ENCODE data around the gene THSD7A.

THSD7A gene

GRCh38 chr7:11811709-11812108, 20.3 kb downstream of the THSD7A start:
- no peak for DNase-seq (ENCODE audit: low read depth)
- no peaks in the 10 kb centered on the region for H3K4me1 ChIP-seq (ENCODE audit: control insufficient read depth, insufficient read depth, low read length)
- H3K9ac ChIP-seq (ENCODE audit: low read length), result no peak overlapping the region
- H3K27me3 ChIP-seq (replicated peaks; ENCODE audit: control insufficient read depth, insufficient read depth, low read length), result no peaks in the 10 kb centered on the region
- H3K9me3 ChIP-seq (ENCODE audit: control insufficient read depth, low read length), result no peaks in the 10 kb centered on the region
- no peaks in the 10 kb centered on the region for H3K36me3 ChIP-seq (ENCODE audit: control insufficient read depth, insufficient read depth, low read length, severe bottlenecking)
- H3K4me3 ChIP-seq (ENCODE audit: low read length), result no peak overlapping the region

GRCh38 chr7:11810043-11810625, 21.9 kb downstream of the THSD7A start:
- H3K9ac ChIP-seq (ENCODE audit: low read length), result no peak overlapping the region
- no peak overlapping the region for H3K4me3 ChIP-seq (ENCODE audit: low read length)
- H3K27me3 ChIP-seq (replicated peaks; ENCODE audit: control insufficient read depth, insufficient read depth, low read length), result no peaks in the 10 kb centered on the region
- no peaks in the 10 kb centered on the region for H3K9me3 ChIP-seq (ENCODE audit: control insufficient read depth, low read length)
- H3K4me1 ChIP-seq (ENCODE audit: control insufficient read depth, insufficient read depth, low read length), result no peaks in the 10 kb centered on the region
- H3K36me3 ChIP-seq (ENCODE audit: control insufficient read depth, insufficient read depth, low read length, severe bottlenecking), result no peaks in the 10 kb centered on the region
- no peak for DNase-seq (ENCODE audit: low read depth)

GRCh38 chr7:11807000-11807399, 25.0 kb downstream of the THSD7A start:
- Histone ChIP-seq H3K27me3 (replicated peaks; ENCODE audit: control insufficient read depth, insufficient read depth, low read length) (no peaks in the 10 kb centered on the region), H3K9me3 (ENCODE audit: control insufficient read depth, low read length) (no peaks in the 10 kb centered on the region), H3K36me3 (ENCODE audit: control insufficient read depth, insufficient read depth, low read length, severe bottlenecking) (no peaks in the 10 kb centered on the region), H3K9ac (ENCODE audit: low read length) (no peak overlapping the region), H3K4me3 (ENCODE audit: low read length) (no peak overlapping the region), H3K4me1 (ENCODE audit: control insufficient read depth, insufficient read depth, low read length) (no peaks in the 10 kb centered on the region)
- DNase-seq (ENCODE audit: low read depth), result no peak

- Histone ChIP-seq H3K4me3 (ENCODE audit: low read length) (no peak overlapping the region), H3K36me3 (ENCODE audit: control insufficient read depth, insufficient read depth, low read length, severe bottlenecking) (no peaks in the 10 kb centered on the region), H3K9me3 (ENCODE audit: control insufficient read depth, low read length) (no peaks in the 10 kb centered on the region), H3K27me3 (replicated peaks; ENCODE audit: control insufficient read depth, insufficient read depth, low read length) (no peaks in the 10 kb centered on the region), H3K4me1 (ENCODE audit: control insufficient read depth, insufficient read depth, low read length) (no peaks in the 10 kb centered on the region), H3K9ac (ENCODE audit: low read length) (no peak overlapping the region)
- no peak for DNase-seq (ENCODE audit: low read depth)
Observed at GRCh38 chr7:11804621-11805020, 27.4 kb downstream of the THSD7A start.

GRCh38 chr7:11795231-11795630, 36.8 kb downstream of the THSD7A start:
- Histone ChIP-seq H3K9me3 (ENCODE audit: control insufficient read depth, low read length) (no peaks in the 10 kb centered on the region), H3K9ac (ENCODE audit: low read length) (no peak overlapping the region), H3K36me3 (ENCODE audit: control insufficient read depth, insufficient read depth, low read length, severe bottlenecking) (no peaks in the 10 kb centered on the region), H3K4me3 (ENCODE audit: low read length) (no peak overlapping the region), H3K4me1 (ENCODE audit: control insufficient read depth, insufficient read depth, low read length) (no peaks in the 10 kb centered on the region), H3K27me3 (replicated peaks; ENCODE audit: control insufficient read depth, insufficient read depth, low read length) (no peaks in the 10 kb centered on the region)
- no peak for DNase-seq (ENCODE audit: low read depth)

GRCh38 chr7:11792166-11792565, 39.8 kb downstream of the THSD7A start:
- no peak for DNase-seq (ENCODE audit: low read depth)
- Histone ChIP-seq H3K4me1 (ENCODE audit: control insufficient read depth, insufficient read depth, low read length) (no peaks in the 10 kb centered on the region), H3K27me3 (replicated peaks; ENCODE audit: control insufficient read depth, insufficient read depth, low read length) (no peaks in the 10 kb centered on the region), H3K9ac (ENCODE audit: low read length) (no peak overlapping the region), H3K36me3 (ENCODE audit: control insufficient read depth, insufficient read depth, low read length, severe bottlenecking) (no peaks in the 10 kb centered on the region), H3K4me3 (ENCODE audit: low read length) (no peak overlapping the region), H3K9me3 (ENCODE audit: control insufficient read depth, low read length) (no peaks in the 10 kb centered on the region)

- no peaks in the 10 kb centered on the region for H3K9me3 ChIP-seq (ENCODE audit: control insufficient read depth, low read length)
- no peaks in the 10 kb centered on the region for H3K36me3 ChIP-seq (ENCODE audit: control insufficient read depth, insufficient read depth, low read length, severe bottlenecking)
- no peak overlapping the region for H3K4me3 ChIP-seq (ENCODE audit: low read length)
- H3K4me1 ChIP-seq (ENCODE audit: control insufficient read depth, insufficient read depth, low read length), result no peaks in the 10 kb centered on the region
- no peak overlapping the region for H3K9ac ChIP-seq (ENCODE audit: low read length)
- no peak for DNase-seq (ENCODE audit: low read depth)
- H3K27me3 ChIP-seq (replicated peaks; ENCODE audit: control insufficient read depth, insufficient read depth, low read length), result no peaks in the 10 kb centered on the region
Observed at GRCh38 chr7:11788568-11788967, 43.4 kb downstream of the THSD7A start.

GRCh38 chr7:11787534-11787933, 44.5 kb downstream of the THSD7A start:
- no peak for DNase-seq (ENCODE audit: low read depth)
- Histone ChIP-seq H3K9me3 (ENCODE audit: control insufficient read depth, low read length) (no peaks in the 10 kb centered on the region), H3K4me3 (ENCODE audit: low read length) (no peak overlapping the region), H3K4me1 (ENCODE audit: control insufficient read depth, insufficient read depth, low read length) (no peaks in the 10 kb centered on the region), H3K9ac (ENCODE audit: low read length) (no peak overlapping the region), H3K36me3 (ENCODE audit: control insufficient read depth, insufficient read depth, low read length, severe bottlenecking) (no peaks in the 10 kb centered on the region), H3K27me3 (replicated peaks; ENCODE audit: control insufficient read depth, insufficient read depth, low read length) (no peaks in the 10 kb centered on the region)

- Histone ChIP-seq H3K27me3 (replicated peaks; ENCODE audit: control insufficient read depth, insufficient read depth, low read length) (no peaks in the 10 kb centered on the region), H3K9ac (ENCODE audit: low read length) (no peak overlapping the region), H3K4me3 (ENCODE audit: low read length) (no peak overlapping the region), H3K36me3 (ENCODE audit: control insufficient read depth, insufficient read depth, low read length, severe bottlenecking) (no peaks in the 10 kb centered on the region), H3K4me1 (ENCODE audit: control insufficient read depth, insufficient read depth, low read length) (no peaks in the 10 kb centered on the region), H3K9me3 (ENCODE audit: control insufficient read depth, low read length) (no peaks in the 10 kb centered on the region)
- DNase-seq (ENCODE audit: low read depth), result no peak
Observed at GRCh38 chr7:11786186-11786585, 45.8 kb downstream of the THSD7A start.

GRCh38 chr7:11784769-11785536, 47.0 kb downstream of the THSD7A start:
- Histone ChIP-seq H3K4me1 (ENCODE audit: control insufficient read depth, insufficient read depth, low read length) (no peaks in the 10 kb centered on the region), H3K27me3 (replicated peaks; ENCODE audit: control insufficient read depth, insufficient read depth, low read length) (no peaks in the 10 kb centered on the region), H3K9ac (ENCODE audit: low read length) (no peak overlapping the region), H3K4me3 (ENCODE audit: low read length) (no peak overlapping the region), H3K36me3 (ENCODE audit: control insufficient read depth, insufficient read depth, low read length, severe bottlenecking) (no peaks in the 10 kb centered on the region), H3K9me3 (ENCODE audit: control insufficient read depth, low read length) (no peaks in the 10 kb centered on the region)
- no peak for DNase-seq (ENCODE audit: low read depth)

- H3K4me3 ChIP-seq (ENCODE audit: low read length), result no peak overlapping the region
- H3K9me3 ChIP-seq (ENCODE audit: control insufficient read depth, low read length), result no peaks in the 10 kb centered on the region
- H3K4me1 ChIP-seq (ENCODE audit: control insufficient read depth, insufficient read depth, low read length), result no peaks in the 10 kb centered on the region
- H3K9ac ChIP-seq (ENCODE audit: low read length), result no peak overlapping the region
- H3K27me3 ChIP-seq (replicated peaks; ENCODE audit: control insufficient read depth, insufficient read depth, low read length), result no peaks in the 10 kb centered on the region
- no peaks in the 10 kb centered on the region for H3K36me3 ChIP-seq (ENCODE audit: control insufficient read depth, insufficient read depth, low read length, severe bottlenecking)
- no peak for DNase-seq (ENCODE audit: low read depth)
Observed at GRCh38 chr7:11779864-11780674, 51.9 kb downstream of the THSD7A start.
